NT2/D1 (cell line): ENCODE data around the gene REST.
"Not testable (repeated sequence)": the region's sequence is repeated elsewhere in the genome, so short reads cannot be mapped to it uniquely, and the experiment has no call there.

Experiments used
- SUZ12 ChIP-seq: IDR thresholded peaks from 2 replicates; pipeline ENCODE4 v1.6.1; 2011; ENCODE audit not compliant: insufficient read length, insufficient read depth; ENCODE audit errors: extremely low read depth
- ZNF274 ChIP-seq: IDR thresholded peaks from 2 replicates; pipeline ENCODE4 v1.6.1; 2011; ENCODE audit warnings: mild to moderate bottlenecking, low read depth, low read length

- not testable (repeated sequence) for TF ChIP-seq ZNF274, SUZ12
Observed at GRCh38 chr4:56900186-56900585, 7.5 kb upstream of the REST start.
